ENCODE data around the gene OR4K14. TPM values are rescaled to one million over a fixed set of nuclear protein-coding genes. Genes with fewer than 3 reads are reported as not detected.

OR4K14 gene
- total RNA-seq, 1 donor, result not detected

- no peak within 1 kb of the TSS for H3K4me2 ChIP-seq (ENCODE audit: insufficient read depth, low read length)
- TF ChIP-seq CTCF (IDR thresholded peaks at IDR 0.05; ENCODE audit: extremely low read depth, low read depth, low read length), result no peak
- no peaks in the 10 kb centered on the region for H3K27me3 ChIP-seq (ENCODE audit: insufficient read depth, low read length)
- H2AFZ ChIP-seq (ENCODE audit: low read length), result no peak within 1 kb of the TSS
- H4K20me1 ChIP-seq (ENCODE audit: insufficient read depth, low read length), result no peaks in the 10 kb centered on the region
- no peak within 1 kb of the TSS for H3K27ac ChIP-seq (ENCODE audit: low read depth, low read length)
- H3K4me3 ChIP-seq (ENCODE audit: insufficient read depth, low read length), result no peak within 1 kb of the TSS
- no peaks in the 10 kb centered on the region for H3K79me2 ChIP-seq (ENCODE audit: insufficient read depth, low read length)
- no peaks in the 10 kb centered on the region for H3K4me1 ChIP-seq (ENCODE audit: insufficient read depth, low read length)
- DNase-seq (ENCODE audit: insufficient read length, low spot score, missing footprints), result no peak
- H3K9me3 ChIP-seq (ENCODE audit: low read depth, low read length), result peaks cover 2% of the 10 kb centered on the region
- no peaks in the 10 kb centered on the region for H3K36me3 ChIP-seq (ENCODE audit: insufficient read depth, low read length)
These were observed 16.8 kb upstream of the OR4K14 start, which contains the start of gene OR4K13 for GRCh38 chr14:20035938-20036337. Gene OR4K13, minus strand, starts transcription at chr14:20036038. Its CDS starts 1,280 bp downstream, at chr14:20034758.

GRCh38 chr14:20035449-20035848, 16.3 kb upstream of the OR4K14 start:
- H4K20me1 ChIP-seq (ENCODE audit: insufficient read depth, low read length), result no peaks in the 10 kb centered on the region
- no peak for TF ChIP-seq CTCF (IDR thresholded peaks at IDR 0.05; ENCODE audit: extremely low read depth, low read depth, low read length)
- H3K4me1 ChIP-seq (ENCODE audit: insufficient read depth, low read length), result no peaks in the 10 kb centered on the region
- H3K36me3 ChIP-seq (ENCODE audit: insufficient read depth, low read length), result no peaks in the 10 kb centered on the region
- H3K27me3 ChIP-seq (ENCODE audit: insufficient read depth, low read length), result no peaks in the 10 kb centered on the region
- H3K4me2 ChIP-seq (ENCODE audit: insufficient read depth, low read length), result no peak overlapping the region
- H3K27ac ChIP-seq (ENCODE audit: low read depth, low read length), result no peak overlapping the region
- H3K79me2 ChIP-seq (ENCODE audit: insufficient read depth, low read length), result no peaks in the 10 kb centered on the region
- no peak overlapping the region for H3K4me3 ChIP-seq (ENCODE audit: insufficient read depth, low read length)
- no peak overlapping the region for H2AFZ ChIP-seq (ENCODE audit: low read length)
- H3K9me3 ChIP-seq (ENCODE audit: low read depth, low read length), result peaks cover 2% of the 10 kb centered on the region
- DNase-seq (ENCODE audit: insufficient read length, low spot score, missing footprints), result no peak

- Histone ChIP-seq H3K4me3 (ENCODE audit: insufficient read depth, low read length) (no peak overlapping the region), H3K4me1 (ENCODE audit: insufficient read depth, low read length) (no peaks in the 10 kb centered on the region), H3K36me3 (ENCODE audit: insufficient read depth, low read length) (no peaks in the 10 kb centered on the region), H2AFZ (ENCODE audit: low read length) (no peak overlapping the region), H4K20me1 (ENCODE audit: insufficient read depth, low read length) (no peaks in the 10 kb centered on the region), H3K27me3 (ENCODE audit: insufficient read depth, low read length) (no peaks in the 10 kb centered on the region), H3K4me2 (ENCODE audit: insufficient read depth, low read length) (no peak overlapping the region), H3K9me3 (ENCODE audit: low read depth, low read length) (peaks cover 2% of the 10 kb centered on the region), H3K27ac (ENCODE audit: low read depth, low read length) (no peak overlapping the region), H3K79me2 (ENCODE audit: insufficient read depth, low read length) (no peaks in the 10 kb centered on the region)
- TF ChIP-seq CTCF (IDR thresholded peaks at IDR 0.05; ENCODE audit: extremely low read depth, low read depth, low read length), result no peak
- DNase-seq (ENCODE audit: insufficient read length, low spot score, missing footprints), result no peak
These were observed 12.0 kb upstream of the OR4K14 start for GRCh38 chr14:20031058-20031457.

GRCh38 chr14:20008156-20008555, 11.0 kb downstream of the OR4K14 start:
- H3K27ac ChIP-seq (ENCODE audit: low read depth, low read length), result no peak overlapping the region
- peaks cover 6% of the 10 kb centered on the region for H3K9me3 ChIP-seq (ENCODE audit: low read depth, low read length)
- no peaks in the 10 kb centered on the region for H4K20me1 ChIP-seq (ENCODE audit: insufficient read depth, low read length)
- H3K4me2 ChIP-seq (ENCODE audit: insufficient read depth, low read length), result no peak overlapping the region
- no peak for TF ChIP-seq CTCF (IDR thresholded peaks at IDR 0.05; ENCODE audit: extremely low read depth, low read depth, low read length)
- no peak overlapping the region for H3K4me3 ChIP-seq (ENCODE audit: insufficient read depth, low read length)
- no peak overlapping the region for H2AFZ ChIP-seq (ENCODE audit: low read length)
- no peaks in the 10 kb centered on the region for H3K79me2 ChIP-seq (ENCODE audit: insufficient read depth, low read length)
- no peaks in the 10 kb centered on the region for H3K36me3 ChIP-seq (ENCODE audit: insufficient read depth, low read length)
- H3K4me1 ChIP-seq (ENCODE audit: insufficient read depth, low read length), result no peaks in the 10 kb centered on the region
- DNase-seq (ENCODE audit: insufficient read length, low spot score, missing footprints), result no peak
- no peaks in the 10 kb centered on the region for H3K27me3 ChIP-seq (ENCODE audit: insufficient read depth, low read length)

Data from osteoblast (primary cell).